Measurements from ENCODE around the gene BCAN.
A peak's percentile ranks its signal among the peaks of the same experiment; 100 is the strongest.

BCAN gene

DNA sequence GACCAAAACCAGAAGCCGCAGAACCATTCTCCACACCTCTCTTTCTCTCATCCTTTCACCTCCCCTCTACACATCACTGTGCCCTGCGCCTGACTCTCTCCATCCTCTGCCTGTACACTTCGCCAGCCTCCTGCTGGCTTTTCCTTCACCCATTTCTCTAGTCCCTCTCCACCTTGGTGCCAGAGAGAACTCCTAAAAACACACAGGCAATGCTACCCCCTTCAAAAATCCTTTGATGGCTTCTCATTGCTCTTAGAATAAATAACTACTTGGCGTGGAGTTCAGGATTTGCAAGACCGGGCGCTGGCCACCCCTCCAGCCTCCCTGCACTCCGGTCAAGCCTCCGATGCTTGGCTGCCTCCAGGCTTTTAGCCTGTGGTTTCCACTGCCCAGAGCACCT, 54.8 kb downstream of the BCAN start:
- DNase-seq (ENCODE audit: low read depth, low spot score) = no peak

DNA sequence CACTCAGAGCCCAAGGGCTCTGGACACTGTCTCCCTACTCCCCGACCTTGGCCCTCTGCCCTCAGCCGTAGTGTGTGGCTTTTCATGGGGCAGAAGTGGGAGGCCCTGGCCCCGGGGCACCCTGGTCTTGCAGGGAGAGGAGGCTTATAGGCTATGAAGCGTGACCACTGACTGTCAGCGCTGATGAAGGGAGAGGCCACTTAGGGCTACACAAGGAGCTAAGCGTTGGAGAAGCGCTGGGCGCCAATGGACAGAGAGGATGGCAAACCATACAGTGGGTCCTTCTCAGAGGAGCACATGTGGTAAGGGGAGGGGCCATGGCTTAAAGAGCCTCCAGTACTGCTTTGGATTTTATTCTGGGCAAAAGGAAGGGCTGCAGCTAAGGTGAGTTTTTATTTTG, 55.6 kb downstream of the BCAN start:
- DNase-seq (ENCODE audit: low read depth, low spot score) = no peak

DNA sequence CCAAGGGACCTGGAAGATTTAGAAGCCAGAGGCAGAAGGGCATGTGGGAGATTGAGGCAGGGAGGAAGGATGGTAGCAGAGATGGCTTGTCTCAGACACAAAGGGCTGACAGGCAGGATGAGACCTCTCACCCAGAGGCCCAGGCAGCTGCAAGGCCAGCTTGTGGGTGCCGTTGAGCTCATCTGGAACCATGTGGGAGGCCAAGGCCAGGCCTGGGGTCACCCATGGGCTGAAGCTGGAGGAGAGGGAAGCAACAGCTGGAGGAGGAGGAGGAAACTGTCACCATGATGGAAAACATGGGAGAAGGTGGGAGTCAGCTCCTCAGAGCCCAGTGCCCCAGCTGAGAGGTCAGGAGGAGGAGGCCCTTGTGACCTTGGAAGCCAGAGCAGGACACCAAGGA, 57.1 kb downstream of the BCAN start:
- no peak for DNase-seq (ENCODE audit: low read depth, low spot score)

DNA sequence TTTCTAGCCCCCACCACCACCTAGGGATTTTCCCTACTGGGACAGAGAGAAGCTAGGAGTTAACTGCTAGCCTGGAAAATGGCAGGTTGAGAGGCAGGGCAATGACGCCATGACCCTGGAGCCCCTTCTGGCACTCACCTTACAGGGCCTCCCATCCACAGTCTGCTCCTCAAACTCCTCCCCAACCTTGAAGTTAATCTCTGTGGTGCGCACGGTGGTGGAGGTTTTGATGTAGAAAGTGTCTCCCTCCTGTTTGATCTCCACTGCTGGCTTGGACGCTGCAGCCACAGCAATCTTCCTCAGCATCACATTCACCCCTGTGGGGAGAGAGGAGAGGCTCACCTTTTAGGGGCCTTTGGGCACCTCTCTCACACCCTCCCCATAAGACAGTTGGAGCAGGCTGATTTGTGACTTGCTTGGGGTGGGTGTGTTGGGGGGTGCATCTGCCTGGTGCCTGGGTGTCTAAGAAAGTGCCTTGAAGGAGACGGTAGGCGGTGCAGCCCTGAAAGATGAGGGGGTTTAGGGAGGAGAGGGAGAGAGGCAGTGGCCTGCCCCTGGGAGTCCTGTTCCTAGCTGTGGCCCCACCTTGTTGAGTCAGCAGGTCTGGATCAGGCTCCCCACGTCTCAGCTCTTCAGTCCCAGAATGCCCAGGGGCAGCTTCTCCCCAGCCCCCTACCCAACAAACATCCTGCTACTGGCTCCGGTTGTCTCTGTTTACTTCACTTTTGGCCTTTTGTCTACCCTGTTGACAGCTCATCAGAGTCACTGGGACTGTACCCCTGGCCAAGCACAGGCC, 59.0 kb downstream of the BCAN start:
- no peak for DNase-seq (ENCODE audit: low read depth, low spot score)

DNA sequence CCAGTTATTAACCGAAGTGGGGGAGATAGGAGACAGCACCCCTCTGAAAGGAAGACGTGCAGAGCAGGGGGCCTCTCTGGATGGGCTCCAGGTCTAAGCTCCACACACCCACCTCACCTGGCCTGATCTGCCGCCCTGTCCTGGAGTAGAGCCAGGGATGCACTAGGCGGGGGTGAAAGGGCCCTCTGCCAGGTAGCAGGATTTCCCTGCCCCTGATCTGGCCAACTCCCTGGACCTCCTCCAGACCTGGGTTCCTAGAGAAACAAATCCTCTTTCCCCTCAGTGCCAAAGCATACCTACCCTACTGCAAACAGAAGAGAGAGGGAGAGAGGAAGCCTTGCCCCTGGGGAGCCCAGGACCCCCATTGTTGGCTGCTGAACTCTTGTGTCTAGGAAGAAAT, 61.4 kb downstream of the BCAN start:
- DNase-seq (ENCODE audit: low read depth, low spot score) = no peak

DNA sequence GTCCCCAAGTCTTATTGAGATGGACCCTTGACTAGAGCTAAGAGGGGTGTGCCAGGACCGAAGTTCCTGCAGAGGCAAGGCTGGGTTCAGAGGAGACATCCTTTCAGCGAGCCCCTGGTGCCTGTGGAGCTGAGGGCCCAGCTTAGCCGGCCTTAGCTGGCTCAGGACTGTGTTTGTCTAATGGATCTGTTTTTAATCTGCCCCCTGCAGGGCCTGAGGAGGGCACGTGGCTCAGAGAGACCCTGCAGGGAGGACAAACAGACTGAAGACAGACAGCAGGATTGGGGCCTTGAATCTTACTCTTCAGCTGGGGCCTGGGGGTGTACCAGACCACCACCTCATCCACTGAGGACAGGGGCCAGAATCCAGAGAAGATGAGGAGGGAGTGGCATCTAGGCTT, 61.8 kb downstream of the BCAN start:
- no peak for DNase-seq (ENCODE audit: low read depth, low spot score)

DNA sequence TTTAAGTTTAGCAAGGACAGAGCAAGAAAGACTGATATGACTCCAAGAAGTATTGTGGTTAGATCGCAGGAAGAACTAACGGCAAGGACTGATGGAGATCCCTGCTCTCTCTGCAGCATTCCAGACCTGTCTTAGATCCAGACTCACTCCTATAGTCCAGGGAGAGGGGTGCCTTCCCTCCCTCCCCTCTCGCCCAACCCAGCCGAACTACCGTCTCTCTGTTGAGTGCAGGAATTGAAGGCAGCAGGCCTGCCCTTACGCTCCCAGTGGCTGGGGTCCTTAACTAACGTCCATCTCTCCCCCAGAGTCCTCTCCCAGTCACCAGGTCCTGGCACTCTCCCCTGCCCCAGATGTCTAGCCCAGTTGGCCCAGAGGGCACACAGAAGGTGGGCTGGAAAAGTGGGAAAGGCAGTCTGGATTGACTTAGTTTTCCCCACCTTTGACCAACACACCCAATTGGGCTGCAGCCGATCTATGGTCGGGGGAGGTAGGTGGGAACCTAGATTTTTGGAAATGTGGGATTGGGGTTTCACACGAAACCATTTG, 62.3 kb downstream of the BCAN start:
- no peak for DNase-seq (ENCODE audit: low read depth, low spot score)

DNA sequence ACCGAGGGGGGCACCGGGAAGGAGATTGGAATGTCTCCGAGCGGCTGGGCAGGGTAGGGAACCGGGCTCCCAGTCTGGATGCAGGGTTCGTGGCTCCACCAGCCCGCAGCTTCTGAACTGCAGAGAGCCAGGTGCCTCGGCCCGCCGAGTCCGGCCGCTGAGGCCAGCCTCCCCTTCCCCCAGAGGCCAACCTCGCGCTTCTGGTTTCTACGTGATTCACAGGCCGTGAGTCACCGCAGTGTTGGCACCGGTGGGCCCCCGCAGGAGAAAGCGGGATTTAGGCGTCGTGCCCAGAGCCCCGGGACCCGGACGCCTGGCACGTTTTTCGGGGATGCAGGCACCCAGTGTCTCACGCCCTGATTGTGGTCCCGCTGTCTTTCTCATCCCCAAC, 63.0 kb downstream of the BCAN start:
- peak; percentile 85 for DNase-seq (ENCODE audit: low read depth, low spot score)

DNA sequence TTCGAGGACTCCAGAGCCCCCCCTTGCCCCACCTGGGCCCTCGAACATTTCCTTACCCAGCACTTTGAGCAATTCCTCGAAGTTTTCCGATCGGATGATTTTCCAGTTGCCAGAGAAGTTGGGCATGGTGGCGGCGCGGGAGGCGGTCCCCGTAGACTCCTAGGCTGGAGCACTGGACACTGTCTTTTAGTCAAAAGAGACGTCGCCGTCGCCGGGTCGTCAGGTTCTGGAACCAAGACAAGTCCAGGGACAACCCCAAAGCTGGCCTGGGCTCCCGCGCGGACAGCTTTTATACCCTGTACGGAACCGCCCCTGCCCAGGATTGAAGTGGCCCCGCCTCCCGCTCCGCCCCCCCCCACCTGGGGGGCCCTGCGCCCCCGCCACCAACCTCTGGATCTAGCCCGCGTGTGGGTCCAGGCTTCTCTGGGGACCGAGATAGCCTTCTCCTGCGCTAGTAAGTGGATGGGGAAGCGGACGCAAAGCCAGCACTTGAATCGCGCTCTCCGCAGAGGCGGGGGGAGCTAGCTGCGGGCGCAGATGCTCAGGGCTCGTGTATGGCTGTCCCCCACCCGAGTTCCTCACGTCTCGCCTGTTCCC, 63.5 kb downstream of the BCAN start, which contains the start of gene CRABP2:
TSS of gene CRABP2 (minus strand) at position 263 of the 597 bp plus-strand sequence. CDS start at position 126, 137 bp downstream.
- peak; percentile 50 for DNase-seq (ENCODE audit: low read depth, low spot score)

DNA sequence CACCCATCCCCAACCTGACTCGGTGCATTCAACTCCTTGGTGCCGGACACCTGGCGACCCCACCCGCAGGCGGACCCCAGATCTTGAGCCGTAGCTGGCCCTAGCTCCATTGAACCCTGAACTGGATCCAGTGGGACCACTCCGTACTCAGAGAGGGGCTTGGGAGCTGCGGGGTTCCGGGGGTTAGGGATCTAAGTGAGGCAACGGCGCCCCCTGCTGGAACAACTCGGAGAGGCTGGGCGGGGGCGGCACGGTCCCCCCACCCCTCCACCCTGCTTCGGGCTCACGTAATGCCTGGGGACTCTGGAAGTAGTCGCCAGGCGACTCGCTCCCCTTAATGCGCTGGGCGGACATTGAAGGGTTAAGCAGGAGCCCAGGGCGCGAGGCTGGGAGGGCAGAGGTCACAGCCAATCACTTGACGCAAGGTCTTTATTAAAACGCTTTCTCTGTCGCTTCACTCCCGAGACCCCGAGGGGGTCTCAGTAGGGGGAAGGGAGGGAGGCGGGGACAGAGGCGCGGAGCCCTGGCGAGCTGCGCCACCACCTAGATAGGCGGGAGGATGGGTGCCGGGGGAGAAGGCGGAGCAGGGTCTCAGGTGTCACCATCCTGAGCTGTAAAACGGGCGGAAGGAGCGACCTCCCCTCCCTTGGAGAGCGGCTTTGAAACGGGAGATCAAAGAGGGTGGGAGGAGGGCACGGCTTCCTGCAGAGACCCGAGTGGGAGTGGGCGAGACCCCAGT, 64.2 kb downstream of the BCAN start:
- DNase-seq (ENCODE audit: low read depth, low spot score) = peak; percentile 79

DNA sequence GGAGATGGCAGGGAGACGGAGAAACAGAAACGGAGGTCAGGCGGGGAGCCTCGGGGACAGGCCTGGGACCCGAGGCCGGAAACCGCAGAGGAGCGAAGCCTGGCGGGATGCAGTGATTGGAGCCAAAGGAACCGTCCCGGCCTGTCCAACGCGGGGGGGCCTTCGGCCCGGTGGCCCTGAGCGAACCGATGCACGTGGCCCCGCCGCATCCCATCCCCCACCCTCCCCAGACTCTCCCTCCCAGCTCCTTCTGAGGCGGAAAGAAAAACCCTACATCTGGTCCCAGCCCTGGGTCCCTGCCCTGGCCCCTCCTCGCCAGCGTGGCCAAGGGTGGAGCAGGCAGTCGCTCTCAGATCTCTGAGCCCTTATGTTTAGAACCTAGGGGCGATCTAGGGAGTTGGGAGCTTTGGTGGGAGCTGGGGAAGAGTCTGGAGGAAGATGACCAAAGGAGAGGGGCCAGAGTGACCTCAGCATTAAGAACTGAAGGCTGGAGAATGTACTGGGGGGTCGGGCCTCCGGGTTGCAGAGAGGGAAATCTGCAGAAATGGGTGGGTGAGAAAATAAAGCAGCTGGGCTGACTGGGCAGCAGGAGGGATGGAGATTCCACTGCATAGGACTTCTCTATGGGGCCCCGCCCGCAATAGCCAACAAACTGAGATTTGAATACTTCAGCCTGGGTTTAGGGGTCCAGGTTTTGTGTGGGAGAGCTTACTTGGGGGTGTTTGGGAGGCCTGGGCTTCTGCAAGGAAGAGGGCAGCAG, 64.9 kb downstream of the BCAN start:
- no peak for DNase-seq (ENCODE audit: low read depth, low spot score)

DNA sequence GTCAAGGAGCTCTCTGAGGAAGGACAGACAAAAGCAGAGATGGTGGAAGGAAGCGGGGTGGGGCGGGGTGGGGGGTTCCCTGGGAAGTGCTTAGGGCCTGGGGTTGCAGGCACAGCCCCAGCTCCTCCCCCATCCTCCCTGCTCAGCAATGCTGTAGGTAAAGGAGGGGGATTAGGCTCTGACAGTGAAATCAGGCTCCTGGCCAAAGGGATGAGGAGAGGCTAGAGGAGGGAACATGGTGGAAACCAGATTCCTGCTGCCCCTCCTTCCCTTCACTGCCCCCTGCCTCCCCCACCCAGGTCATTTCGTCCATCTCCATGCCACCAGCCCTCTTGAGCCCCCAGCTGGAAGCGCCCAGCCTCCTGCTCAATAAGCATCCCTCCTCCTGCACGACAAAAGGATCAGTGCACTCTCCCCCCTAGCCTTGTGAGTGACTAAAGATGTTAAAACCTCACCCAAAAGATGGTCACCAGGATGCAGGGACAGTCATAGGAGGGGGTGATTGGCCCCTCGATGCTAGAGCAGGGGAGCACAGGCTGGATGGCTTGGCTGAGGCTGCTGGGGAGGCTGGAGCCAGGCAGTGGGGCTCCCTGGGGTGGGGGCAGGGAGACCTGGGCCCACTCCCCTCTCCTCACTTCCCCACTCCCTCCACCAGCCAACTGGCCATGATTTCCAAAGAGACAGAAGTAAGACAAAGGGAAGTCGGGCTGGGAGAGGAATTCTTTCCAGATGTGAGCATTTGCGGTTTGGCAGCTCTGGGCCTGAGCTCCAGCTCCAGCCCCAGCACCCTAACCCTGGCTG, 65.7 kb downstream of the BCAN start:
- DNase-seq (ENCODE audit: low read depth, low spot score) = no peak

DNA sequence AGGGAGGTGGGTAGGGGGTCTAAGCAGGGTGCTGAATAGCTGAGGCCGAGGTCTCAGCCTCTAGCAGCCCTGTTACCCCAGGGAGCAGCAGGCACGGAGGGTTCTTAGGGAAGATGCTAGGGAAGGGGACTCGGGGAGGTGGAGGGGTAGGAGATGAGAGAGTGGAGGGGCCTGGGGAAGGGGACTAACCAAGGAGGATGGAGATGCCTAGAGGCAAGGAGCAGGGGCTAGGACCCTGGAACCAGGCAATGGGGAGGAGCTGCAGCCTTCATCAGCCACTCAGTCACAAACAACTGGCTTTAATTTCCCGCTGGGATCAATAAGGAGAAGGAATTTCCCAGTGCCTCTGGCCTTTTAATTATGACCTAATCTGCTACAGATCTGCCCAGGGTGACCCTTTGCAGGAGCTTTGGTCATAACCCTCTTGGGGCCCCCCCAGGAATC, 66.3 kb downstream of the BCAN start:
- DNase-seq (ENCODE audit: low read depth, low spot score) = no peak

DNA sequence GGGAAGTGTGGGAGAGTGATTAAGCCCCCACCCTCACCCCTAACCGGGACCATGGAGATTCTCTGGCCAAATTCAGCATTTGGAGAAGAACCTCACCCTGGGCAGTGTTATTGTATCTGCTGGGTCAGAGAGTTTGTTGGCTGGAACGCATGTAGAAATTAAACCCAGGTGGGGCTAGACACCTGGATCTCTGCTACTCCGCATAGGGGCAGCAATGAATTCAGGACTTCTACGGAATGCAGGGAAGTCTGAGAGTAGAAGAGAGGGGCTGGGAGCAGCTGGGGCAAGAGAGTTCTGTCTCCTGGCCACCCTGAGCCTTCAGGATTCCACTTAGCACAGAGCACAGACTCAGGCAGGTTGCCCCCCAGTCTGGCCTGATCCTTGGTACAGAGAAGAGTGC, 67.1 kb downstream of the BCAN start:
- no peak for DNase-seq (ENCODE audit: low read depth, low spot score)

Measured in astrocyte of the hippocampus (primary cell).